ENCODE measurements around the gene FBRS. TPM values are rescaled to one million over a fixed set of nuclear protein-coding genes. Genes with fewer than 3 reads are reported as not detected.

Gene FBRS
- total and polyA plus RNA-seq, 7 donors = 12.5 to 61.6 (median 28.1) TPM

GRCh38 chr16:30644334-30644830 is 13.8 kb upstream of the FBRS start:
- intact Hi-C loops (cut with DNase I) = no loop called here
- no peaks in the 10 kb centered on the region for H3K27me3 ChIP-seq
- peaks cover 0 to under 1% (median 0%) of the 10 kb centered on the region in 4 donors for H3K4me1 ChIP-seq
- no peak for TF ChIP-seq POLR2A (IDR thresholded peaks at IDR 0.05)
- TF ChIP-seq EP300 (IDR thresholded peaks at IDR 0.05) = no peak
- no peak for TF ChIP-seq POLR2AphosphoS5 (IDR thresholded peaks at IDR 0.05)
- TF ChIP-seq, protein P1, sequence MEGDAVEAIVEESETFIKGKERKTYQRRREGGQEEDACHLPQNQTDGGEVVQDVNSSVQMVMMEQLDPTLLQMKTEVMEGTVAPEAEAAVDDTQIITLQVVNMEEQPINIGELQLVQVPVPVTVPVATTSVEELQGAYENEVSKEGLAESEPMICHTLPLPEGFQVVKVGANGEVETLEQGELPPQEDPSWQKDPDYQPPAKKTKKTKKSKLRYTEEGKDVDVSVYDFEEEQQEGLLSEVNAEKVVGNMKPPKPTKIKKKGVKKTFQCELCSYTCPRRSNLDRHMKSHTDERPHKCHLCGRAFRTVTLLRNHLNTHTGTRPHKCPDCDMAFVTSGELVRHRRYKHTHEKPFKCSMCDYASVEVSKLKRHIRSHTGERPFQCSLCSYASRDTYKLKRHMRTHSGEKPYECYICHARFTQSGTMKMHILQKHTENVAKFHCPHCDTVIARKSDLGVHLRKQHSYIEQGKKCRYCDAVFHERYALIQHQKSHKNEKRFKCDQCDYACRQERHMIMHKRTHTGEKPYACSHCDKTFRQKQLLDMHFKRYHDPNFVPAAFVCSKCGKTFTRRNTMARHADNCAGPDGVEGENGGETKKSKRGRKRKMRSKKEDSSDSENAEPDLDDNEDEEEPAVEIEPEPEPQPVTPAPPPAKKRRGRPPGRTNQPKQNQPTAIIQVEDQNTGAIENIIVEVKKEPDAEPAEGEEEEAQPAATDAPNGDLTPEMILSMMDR (IDR thresholded peaks at IDR 0.05) = no peak
- H3K27ac ChIP-seq = no peak overlapping the region
- no peak overlapping the region for H3K4me3 ChIP-seq
- no peak for DNase-seq
- 74 to 75% methylated on average over 4 of the region's 4 CpGs for WGBS, 2 donors
- no peaks in the 10 kb centered on the region for H3K36me3 ChIP-seq
- H3K9me3 ChIP-seq = no peaks in the 10 kb centered on the region

GRCh38 chr16:30645727-30646126 is 12.5 kb upstream of the FBRS start:
- Histone ChIP-seq H3K4me1 (peaks cover 0 to 9% (median 7%) of the 10 kb centered on the region in 4 donors), H3K27me3 (no peaks in the 10 kb centered on the region), H3K9me3 (no peaks in the 10 kb centered on the region), H3K36me3 (no peaks in the 10 kb centered on the region), H3K4me3 (no peak overlapping the region), H3K27ac (no peak overlapping the region)
- 62 to 80% methylated on average over 6 of the region's 6 CpGs for WGBS, 2 donors
- DNase-seq = no peak
- intact Hi-C loops (cut with DNase I) = no loop called here
- TF ChIP-seq EP300 (IDR thresholded peaks at IDR 0.05) (no peak), POLR2A (IDR thresholded peaks at IDR 0.05) (no peak), POLR2AphosphoS5 (IDR thresholded peaks at IDR 0.05) (no peak)
- TF ChIP-seq, protein P1 (IDR thresholded peaks at IDR 0.05) = no peak

- H3K27me3 ChIP-seq = no peaks in the 10 kb centered on the region
- DNase-seq = no peak
Measured at GRCh38 chr16:30647274-30647571, 11.0 kb upstream of the FBRS start.

DNA sequence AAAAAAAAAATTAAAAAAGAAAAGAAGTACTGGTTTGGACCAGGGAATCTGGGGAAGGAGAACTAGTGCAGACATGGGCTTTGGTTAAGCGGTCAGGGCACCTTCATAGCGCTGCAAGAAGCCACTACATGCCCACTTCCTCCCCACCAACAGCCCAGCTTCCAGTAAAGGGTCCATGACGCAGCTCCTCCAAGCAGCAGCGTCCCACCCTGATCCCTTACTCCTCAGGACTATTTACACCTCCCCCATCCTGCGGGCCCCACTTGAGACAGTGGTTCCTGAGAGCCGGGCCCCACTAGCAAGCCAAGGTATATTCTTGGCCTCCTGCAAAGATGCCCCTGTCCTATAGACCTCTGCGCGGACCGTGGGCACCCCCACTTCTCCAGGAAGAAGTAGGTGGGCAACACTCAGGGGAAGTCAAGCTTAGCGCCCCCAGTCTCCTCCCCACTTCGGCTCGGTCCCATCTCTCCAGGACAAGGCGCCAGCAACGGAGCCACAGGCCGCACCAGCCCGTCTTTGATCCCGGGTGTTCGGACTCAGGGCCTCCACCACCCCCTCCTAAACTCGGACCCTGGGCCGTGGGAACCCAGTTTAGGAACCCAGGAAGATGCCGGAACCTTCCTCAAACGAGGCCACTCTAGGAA is 8.4 kb upstream of the FBRS start:
- H3K27ac ChIP-seq = peak overlapping the region; percentile 97 to 99 (median 98)
- peak overlapping the region; percentile 32 to 87 (median 78) for H3K4me3 ChIP-seq
- H3K9me3 ChIP-seq = no peaks in the 10 kb centered on the region
- DNase-seq = no peak
- WGBS, 2 donors = 31 to 39% methylated on average over 22 of the region's 22 CpGs
- TF ChIP-seq, protein P1 (IDR thresholded peaks at IDR 0.05) = no peak
- no peak for TF ChIP-seq POLR2AphosphoS5 (IDR thresholded peaks at IDR 0.05)
- TF ChIP-seq POLR2A (IDR thresholded peaks at IDR 0.05) = no peak
- no peak for TF ChIP-seq EP300 (IDR thresholded peaks at IDR 0.05)
- H3K36me3 ChIP-seq = peaks cover 11 to 27% (median 23%) of the 10 kb centered on the region in 4 donors
- H3K4me1 ChIP-seq = peaks cover 0 to 35% (median 31%) of the 10 kb centered on the region in 4 donors
- intact Hi-C loops (cut with DNase I) = loop anchor here (1.0 to 10.0 kb wide), 4 partner anchors 16 to 835 kb away; partner anchors contain the start of genes FBXL19, PAGR1, PRRT2 and TBX6
- no peaks in the 10 kb centered on the region for H3K27me3 ChIP-seq

More at GRCh38 chr16:30647274-30647571, 11.0 kb upstream of the FBRS start:
- intact Hi-C loops (cut with DNase I) = no loop called here
- Histone ChIP-seq H3K27ac (no peak overlapping the region), H3K4me3 (no peak overlapping the region), H3K36me3 (peaks cover 0 to under 1% (median 0%) of the 10 kb centered on the region in 4 donors), H3K4me1 (peaks cover 0 to 16% (median 13%) of the 10 kb centered on the region in 4 donors), H3K9me3 (no peaks in the 10 kb centered on the region)
- TF ChIP-seq EP300 (IDR thresholded peaks at IDR 0.05) (no peak), POLR2AphosphoS5 (IDR thresholded peaks at IDR 0.05) (no peak)
- TF ChIP-seq, protein P1 (IDR thresholded peaks at IDR 0.05) = no peak
- 76 to 86% methylated on average over 1 of the region's 1 CpG for WGBS, 2 donors
